ENCODE results near the gene ARL17B. TPM values are rescaled to one million over a fixed set of nuclear protein-coding genes. Genes with fewer than 3 reads are reported as not detected.
"Not testable (repeated sequence)": the region's sequence is repeated elsewhere in the genome, so short reads cannot be mapped to it uniquely, and the experiment has no call there.

ARL17B gene
- 24.0 and 31.1 TPM in 2 replicates for total RNA-seq (2014; rRNA removed; shearing (Covaris generic))

GRCh38 chr17:46361755-46362154, at the start of gene ARL17B:
ARL17B (minus strand) TSS chr17:46361766; CDS start chr17:46358397, 3,369 bp downstream.
- DNase-seq (ENCODE audit: low spot score); in situ Hi-C loops (cut with HindIII; ENCODE audit: low sequenced_read_pairs): not testable (repeated sequence)

GRCh38 chr17:46409864-46410263, 48.3 kb upstream of the ARL17B start:
- in situ Hi-C loops (cut with HindIII; ENCODE audit: low sequenced_read_pairs); DNase-seq (ENCODE audit: low spot score): not testable (repeated sequence)

GRCh38 chr17:46407155-46407554, 45.6 kb upstream of the ARL17B start:
- DNase-seq (ENCODE audit: low spot score); in situ Hi-C loops (cut with HindIII; ENCODE audit: low sequenced_read_pairs): not testable (repeated sequence)

GRCh38 chr17:46401033-46401787, 39.6 kb upstream of the ARL17B start:
- in situ Hi-C loops (cut with HindIII; ENCODE audit: low sequenced_read_pairs); DNase-seq (ENCODE audit: low spot score): not testable (repeated sequence)

GRCh38 chr17:46400543-46400942, 39.0 kb upstream of the ARL17B start:
- in situ Hi-C loops (cut with HindIII; ENCODE audit: low sequenced_read_pairs); DNase-seq (ENCODE audit: low spot score): not testable (repeated sequence)

- in situ Hi-C loops (cut with HindIII; ENCODE audit: low sequenced_read_pairs); DNase-seq (ENCODE audit: low spot score): not testable (repeated sequence)
Observed at GRCh38 chr17:46399993-46400392, 38.4 kb upstream of the ARL17B start.

GRCh38 chr17:46396292-46396691, 34.7 kb upstream of the ARL17B start:
- DNase-seq (ENCODE audit: low spot score); in situ Hi-C loops (cut with HindIII; ENCODE audit: low sequenced_read_pairs): not testable (repeated sequence)

GRCh38 chr17:46393702-46394101, 32.1 kb upstream of the ARL17B start:
- in situ Hi-C loops (cut with HindIII; ENCODE audit: low sequenced_read_pairs); DNase-seq (ENCODE audit: low spot score): not testable (repeated sequence)

GRCh38 chr17:46385491-46385890, 23.9 kb upstream of the ARL17B start:
- DNase-seq (ENCODE audit: low spot score); in situ Hi-C loops (cut with HindIII; ENCODE audit: low sequenced_read_pairs): not testable (repeated sequence)

- DNase-seq (ENCODE audit: low spot score); in situ Hi-C loops (cut with HindIII; ENCODE audit: low sequenced_read_pairs): not testable (repeated sequence)
Observed at GRCh38 chr17:46383118-46383517, 21.6 kb upstream of the ARL17B start.

GRCh38 chr17:46373418-46373817, 11.9 kb upstream of the ARL17B start:
- in situ Hi-C loops (cut with HindIII; ENCODE audit: low sequenced_read_pairs), result not testable (repeated sequence)

GRCh38 chr17:46372236-46373229, 11.0 kb upstream of the ARL17B start:
- in situ Hi-C loops (cut with HindIII; ENCODE audit: low sequenced_read_pairs); DNase-seq (ENCODE audit: low spot score): not testable (repeated sequence)

More at GRCh38 chr17:46373418-46373817, 11.9 kb upstream of the ARL17B start:
- DNase-seq (ENCODE audit: low spot score), result not testable (repeated sequence)

- in situ Hi-C loops (cut with HindIII; ENCODE audit: low sequenced_read_pairs); DNase-seq (ENCODE audit: low spot score): not testable (repeated sequence)
Observed at GRCh38 chr17:46367520-46367919, 6.0 kb upstream of the ARL17B start.

- DNase-seq (ENCODE audit: low spot score); in situ Hi-C loops (cut with HindIII; ENCODE audit: low sequenced_read_pairs): not testable (repeated sequence)
Observed at GRCh38 chr17:46361145-46361735, 326 bp downstream of the ARL17B start.

- in situ Hi-C loops (cut with HindIII; ENCODE audit: low sequenced_read_pairs), result not testable (repeated sequence)
Observed at GRCh38 chr17:46353856-46354255, 7.7 kb downstream of the ARL17B start.

GRCh38 chr17:46349060-46349459, 12.5 kb downstream of the ARL17B start:
- in situ Hi-C loops (cut with HindIII; ENCODE audit: low sequenced_read_pairs); DNase-seq (ENCODE audit: low spot score): not testable (repeated sequence)

More at GRCh38 chr17:46353856-46354255, 7.7 kb downstream of the ARL17B start:
- not testable (repeated sequence) for DNase-seq (ENCODE audit: low spot score)

GRCh38 chr17:46348345-46348744, 13.2 kb downstream of the ARL17B start:
- in situ Hi-C loops (cut with HindIII; ENCODE audit: low sequenced_read_pairs), result not testable (repeated sequence)

GRCh38 chr17:46342131-46342530, 19.4 kb downstream of the ARL17B start:
- in situ Hi-C loops (cut with HindIII; ENCODE audit: low sequenced_read_pairs), result not testable (repeated sequence)

More at GRCh38 chr17:46348345-46348744, 13.2 kb downstream of the ARL17B start:
- not testable (repeated sequence) for DNase-seq (ENCODE audit: low spot score)

GRCh38 chr17:46341220-46341619, 20.3 kb downstream of the ARL17B start:
- in situ Hi-C loops (cut with HindIII; ENCODE audit: low sequenced_read_pairs); DNase-seq (ENCODE audit: low spot score): not testable (repeated sequence)

More at GRCh38 chr17:46342131-46342530, 19.4 kb downstream of the ARL17B start:
- DNase-seq (ENCODE audit: low spot score), result not testable (repeated sequence)
